GM06990 (cell line): ENCODE data around the gene REEP1.

Experiments used
- DNase-seq: peaks from one replicate; pipeline ENCODE4 v3.0.0-alpha.2; 2011; ENCODE audit not compliant: insufficient read length; ENCODE audit errors: extremely low read depth
- H3K27me3 ChIP-seq: replicated peaks from 2 replicates; pipeline ENCODE4 v1.6.0; 2011; ENCODE audit warnings: low read length; ENCODE audit not compliant: control insufficient read depth, insufficient read depth
- H3K36me3 ChIP-seq: 2 replicates; pipeline ENCODE4 v1.5.1; 2011; ENCODE audit warnings: low read length; ENCODE audit not compliant: control insufficient read depth, insufficient read depth
- H3K4me3 ChIP-seq: replicated peaks from 2 replicates; pipeline ENCODE4 v1.5.1; 2011; ENCODE audit warnings: low read depth, mild to moderate bottlenecking, control low read depth, low read length
- CTCF ChIP-seq: IDR thresholded peaks from 2 replicates; pipeline ENCODE4 v1.5.1; 2011; ENCODE audit warnings: low read length, control low read depth, mild to moderate bottlenecking, inconsistent platforms; ENCODE audit not compliant: insufficient read depth, poor library complexity, severe bottlenecking

Gene REEP1

DNA sequence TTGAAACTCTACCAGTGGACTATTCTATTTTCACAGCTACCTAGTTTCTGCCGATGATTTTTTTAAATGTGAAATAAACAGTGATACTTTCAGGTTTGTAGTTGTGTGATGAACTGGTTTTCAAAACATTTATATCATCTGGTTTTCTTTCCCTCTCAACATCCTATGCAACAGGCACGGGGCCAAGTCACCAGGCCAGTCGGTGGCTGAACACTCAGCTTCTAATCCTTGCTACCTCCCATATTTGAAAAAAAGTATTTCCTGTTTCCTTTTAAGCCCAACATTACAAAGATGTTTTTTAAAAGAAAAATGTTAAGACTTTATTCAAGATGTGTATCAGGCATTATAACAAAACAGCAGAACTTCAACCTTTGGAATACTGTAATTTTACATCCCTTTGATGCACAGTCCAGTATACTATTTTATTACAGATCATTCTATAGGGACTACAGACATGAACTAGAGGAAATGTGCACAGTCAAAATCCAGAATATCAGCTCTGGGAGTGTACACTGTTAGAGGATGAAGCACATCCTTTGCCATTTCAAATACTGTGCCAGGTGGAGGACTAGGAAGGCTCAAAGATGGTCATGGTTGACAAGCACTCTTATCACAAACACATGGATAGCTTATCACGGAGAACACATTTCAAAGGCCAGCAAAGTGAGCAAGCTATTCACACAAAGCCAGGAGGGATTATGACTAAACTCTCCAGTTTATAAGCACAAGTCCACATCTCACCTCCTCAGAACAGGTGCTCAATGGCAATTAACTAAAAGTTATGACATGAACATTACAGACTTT is 123.5 kb downstream of the REEP1 start:
- no peak overlapping the region for H3K4me3 ChIP-seq
- no peak for DNase-seq
- no peak for TF ChIP-seq CTCF
- H3K27me3 ChIP-seq, result no peaks in the 10 kb centered on the region
- peaks cover 9% of the 10 kb centered on the region for H3K36me3 ChIP-seq

DNA sequence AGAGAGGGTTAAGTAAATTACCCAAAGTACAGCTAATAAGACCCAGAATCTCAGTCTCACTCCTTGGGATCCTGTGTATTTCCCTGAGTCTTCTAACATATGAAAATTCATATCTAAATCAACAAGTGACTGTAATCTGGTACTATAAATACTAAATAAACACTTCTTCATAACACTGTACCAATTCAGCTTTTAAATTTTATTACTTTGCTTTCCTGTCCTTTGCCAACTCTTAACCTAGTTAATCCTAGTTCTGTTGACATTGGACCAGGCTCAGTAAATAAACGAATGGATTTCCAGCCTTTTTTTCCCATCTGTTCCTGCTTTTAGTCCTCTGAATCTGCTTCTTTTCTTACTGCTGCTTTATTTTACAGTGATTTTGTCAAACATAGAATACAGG is 124.4 kb downstream of the REEP1 start:
- no peak overlapping the region for H3K4me3 ChIP-seq
- no peak for TF ChIP-seq CTCF
- peaks cover 9% of the 10 kb centered on the region for H3K36me3 ChIP-seq
- H3K27me3 ChIP-seq, result no peaks in the 10 kb centered on the region
- DNase-seq, result no peak

DNA sequence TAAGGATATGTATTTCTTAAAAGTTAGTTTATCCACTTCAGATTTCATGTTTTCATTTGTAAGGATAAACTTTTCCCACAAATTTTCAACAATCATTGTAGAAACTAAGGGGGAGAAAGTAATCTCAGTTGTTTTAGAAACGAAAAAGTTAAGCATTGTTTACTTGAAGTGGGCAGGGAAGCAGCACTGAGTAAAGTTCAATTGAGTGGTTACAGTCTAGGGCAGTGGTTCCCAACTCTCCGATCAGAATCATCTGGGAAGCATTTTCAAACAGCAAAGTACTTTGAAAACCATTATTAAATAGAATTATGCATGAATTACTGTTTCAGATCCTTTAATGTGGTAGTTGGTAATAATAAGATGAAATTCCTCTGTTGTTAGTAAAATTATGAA is 125.6 kb downstream of the REEP1 start:
- Histone ChIP-seq H3K4me3 (no peak overlapping the region), H3K27me3 (no peaks in the 10 kb centered on the region), H3K36me3 (peaks cover 9% of the 10 kb centered on the region)
- no peak for DNase-seq
- no peak for TF ChIP-seq CTCF

GRCh38 chr2:86211033-86211795 is 126.2 kb downstream of the REEP1 start:
- no peak for TF ChIP-seq CTCF
- Histone ChIP-seq H3K36me3 (peaks cover 13% of the 10 kb centered on the region), H3K4me3 (no peak overlapping the region), H3K27me3 (no peaks in the 10 kb centered on the region)
- no peak for DNase-seq

DNA sequence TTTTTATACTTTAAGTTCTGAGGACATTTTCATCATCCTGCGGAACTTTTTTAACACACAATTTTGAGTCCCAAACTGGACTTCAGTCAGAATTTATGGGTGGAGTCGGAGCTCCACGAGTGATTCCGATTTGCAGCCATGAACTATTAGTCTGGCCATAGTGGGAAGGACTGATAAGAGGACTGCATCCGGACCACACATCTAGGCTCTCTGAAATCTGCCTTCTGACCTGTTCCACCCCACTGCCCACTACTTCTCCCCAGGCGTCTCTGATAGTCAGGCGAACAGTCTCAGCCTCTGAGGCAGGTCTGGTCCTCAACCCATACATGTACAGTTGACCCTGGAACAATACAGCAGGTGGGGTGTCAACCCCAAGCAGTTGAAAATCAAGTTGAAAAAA is 133.0 kb downstream of the REEP1 start:
- no peak for TF ChIP-seq CTCF
- Histone ChIP-seq H3K36me3 (peaks cover 6% of the 10 kb centered on the region), H3K4me3 (no peak overlapping the region), H3K27me3 (no peaks in the 10 kb centered on the region)
- DNase-seq, result no peak
